IMR-90 (cell line): ENCODE results near the gene SLC25A21. TPM values are rescaled to one million over a fixed set of nuclear protein-coding genes. Genes with fewer than 3 reads are reported as not detected.

Source experiments
- ATAC-seq: fragments of 200-7000 bp; cut with Tn5 transposase; 2 replicates; pipeline ENCODE4 v1.9.1; 2020; ENCODE audit warnings: low read depth, mild to moderate bottlenecking, moderate library complexity
- BruUV-seq: library from RNA; stranded (reverse); fragments of 400-500 nt; replicated peaks from 2 replicates; lab custom pipeline; 2021; lab: Mats Ljungman, UMichigan
- CTCF ChIA-PET: fragments of 300-600 bp; formaldehyde crosslinking; extraction: SDS; loops from one replicate; lab custom pipeline; 2021; ENCODE audit warnings: antibody characterized with exemption; lab: Yijun Ruan, JAX
- POLR2A ChIA-PET: fragments of 300-600 bp; sonication (Branson Sonifier 250); formaldehyde crosslinking; loops from one replicate; lab custom pipeline; 2022; ENCODE audit warnings: antibody characterized with exemption; ENCODE audit not compliant: unreplicated experiment; lab: Charles Lee
- DNase-seq: peaks from one replicate; pipeline ENCODE4 v3.0.0; 2013
- H2AFZ ChIP-seq: replicated peaks from 2 replicates; pipeline ENCODE3; 2013; ENCODE audit warnings: low read length, mild to moderate bottlenecking; ENCODE audit not compliant: poor library complexity
- H2AK5ac ChIP-seq: 2 replicates; pipeline ENCODE4 v1.6.1; 2013; ENCODE audit warnings: low read depth, low read length, inconsistent platforms
- H2AK9ac ChIP-seq: replicated peaks from 2 replicates; pipeline ENCODE3; 2013; ENCODE audit warnings: mild to moderate bottlenecking, low read depth, low read length, moderate library complexity; ENCODE audit not compliant: poor library complexity
- H2BK120ac ChIP-seq: 2 replicates; pipeline ENCODE4 v1.6.1; 2013; ENCODE audit warnings: low read depth, low read length, inconsistent platforms
- H2BK15ac ChIP-seq: 3 replicates; pipeline ENCODE4 v1.6.1; 2013; ENCODE audit warnings: low read depth, low read length, inconsistent platforms
- H2BK20ac ChIP-seq: 2 replicates; pipeline ENCODE4 v1.6.1; 2013; ENCODE audit warnings: low read depth, mild to moderate bottlenecking, inconsistent platforms, low read length, moderate library complexity
- H2BK5ac ChIP-seq: 2 replicates; pipeline ENCODE4 v1.6.1; 2013; ENCODE audit warnings: mild to moderate bottlenecking, low read depth, low read length, inconsistent platforms; ENCODE audit not compliant: poor library complexity, severe bottlenecking
- H3K14ac ChIP-seq: replicated peaks from 2 replicates; pipeline ENCODE4 v1.6.1; 2013; ENCODE audit warnings: low read depth, low read length, inconsistent platforms
- H3K18ac ChIP-seq: 2 replicates; pipeline ENCODE4 v1.6.1; 2013; ENCODE audit warnings: low read depth, low read length, control low read depth
- H3K23ac ChIP-seq: 2 replicates; pipeline ENCODE4 v1.6.1; 2013; ENCODE audit warnings: low read depth, low read length, inconsistent platforms
- H3K27ac ChIP-seq: 2 replicates; pipeline ENCODE4 v1.5.1; 2013; ENCODE audit warnings: mild to moderate bottlenecking, control low read depth, low read length; ENCODE audit not compliant: insufficient read depth
- H3K27me3 ChIP-seq: 2 replicates; pipeline ENCODE4 v1.6.1; 2013; ENCODE audit warnings: low read length; ENCODE audit not compliant: control insufficient read depth, insufficient read depth
- H3K36me3 ChIP-seq: 2 replicates; pipeline ENCODE4 v1.6.1; 2013; ENCODE audit warnings: low read length, mixed read lengths; ENCODE audit not compliant: control insufficient read depth, insufficient read depth
- H3K4ac ChIP-seq: 2 replicates; pipeline ENCODE4 v1.6.1; 2013; ENCODE audit warnings: low read depth, low read length, inconsistent platforms
- H3K4me1 ChIP-seq: 2 replicates; pipeline ENCODE4 v1.6.1; 2013; ENCODE audit warnings: low read length, mixed read lengths; ENCODE audit not compliant: control insufficient read depth, insufficient read depth
- H3K4me2 ChIP-seq: 2 replicates; pipeline ENCODE4 v1.6.1; 2013; ENCODE audit warnings: low read depth, mild to moderate bottlenecking, control low read depth, low read length, moderate library complexity
- H3K4me3 ChIP-seq: 2 replicates; pipeline ENCODE4 v1.5.1; 2013; ENCODE audit warnings: low read depth, mild to moderate bottlenecking, control low read depth, low read length, moderate library complexity; ENCODE audit not compliant: insufficient read depth
- H3K56ac ChIP-seq: 2 replicates; pipeline ENCODE4 v1.6.1; 2013; ENCODE audit warnings: low read length, inconsistent platforms; ENCODE audit not compliant: insufficient read depth; ENCODE audit errors: extremely low read depth
- H3K79me1 ChIP-seq, 2 experiments: 2 replicates each; pipeline ENCODE4 v1.6.1; 2013; ENCODE audit warnings: low read length in 2 of 2, inconsistent platforms in 1 of 2, low read depth in 1 of 2
- H3K9ac ChIP-seq: 2 replicates; pipeline ENCODE4 v1.6.1; 2013; ENCODE audit warnings: low read depth, low read length, control low read depth
- H3K9me1 ChIP-seq: 2 replicates; pipeline ENCODE4 v1.6.1; 2013; ENCODE audit warnings: low read length, inconsistent platforms; ENCODE audit not compliant: insufficient read depth
- H3K9me3 ChIP-seq: 2 replicates; pipeline ENCODE4 v1.6.1; 2013; ENCODE audit warnings: low read length; ENCODE audit not compliant: control insufficient read depth, insufficient read depth
- H4K20me1 ChIP-seq: 2 replicates; pipeline ENCODE4 v1.6.1; 2013; ENCODE audit warnings: low read length, inconsistent platforms; ENCODE audit not compliant: insufficient read depth
- H4K5ac ChIP-seq: 2 replicates; pipeline ENCODE4 v1.6.1; 2013; ENCODE audit warnings: mild to moderate bottlenecking, low read depth, low read length, control low read depth
- H4K8ac ChIP-seq, 2 experiments: 2 replicates each; pipeline ENCODE4 v1.6.1; 2013; ENCODE audit warnings: low read depth in 2 of 2, low read length in 2 of 2, control low read depth in 1 of 2, inconsistent platforms in 1 of 2
- H4K91ac ChIP-seq: 2 replicates; pipeline ENCODE4 v1.6.1; 2013; ENCODE audit warnings: low read depth, low read length, inconsistent platforms; ENCODE audit not compliant: insufficient read depth
- BHLHE40 ChIP-seq: fragments of 150-350 bp; IDR thresholded peaks from 2 replicates; pipeline ENCODE4 v1.6.1; 2016; ENCODE audit warnings: mild to moderate bottlenecking, low read depth, low read length
- CEBPB ChIP-seq: IDR thresholded peaks from 2 replicates; pipeline ENCODE4 v1.6.1; 2012; ENCODE audit warnings: low read depth, low read length, improper control_type of control experiment
- CHD1 ChIP-seq: IDR thresholded peaks from 2 replicates; pipeline ENCODE4 v1.6.1; 2012; ENCODE audit warnings: low read depth, low read length, improper control_type of control experiment
- ELK1 ChIP-seq: fragments of 150-350 bp; IDR thresholded peaks from 2 replicates; pipeline ENCODE4 v1.6.1; 2016; ENCODE audit warnings: low read depth, mild to moderate bottlenecking, low read length, moderate library complexity, borderline replicate concordance
- FOS ChIP-seq: fragments of 150-350 bp; IDR thresholded peaks from 2 replicates; pipeline ENCODE4 v1.6.1; 2016; ENCODE audit warnings: low read depth, low read length
- MAZ ChIP-seq: IDR thresholded peaks from 2 replicates; pipeline ENCODE4 v1.6.1; 2012; ENCODE audit warnings: low read depth, mild to moderate bottlenecking, low read length, improper control_type of control experiment, moderate library complexity, borderline replicate concordance
- NFE2L2 ChIP-seq: fragments of 150-350 bp; IDR thresholded peaks from 2 replicates; pipeline ENCODE4 v1.6.1; 2016; ENCODE audit warnings: low read depth, mild to moderate bottlenecking, low read length
- POLR2A ChIP-seq: IDR thresholded peaks from 2 replicates; pipeline ENCODE4 v1.6.1; 2012; ENCODE audit warnings: mild to moderate bottlenecking, low read depth, low read length
- RAD21 ChIP-seq: IDR thresholded peaks from 2 replicates; pipeline ENCODE4 v1.6.1; 2012; ENCODE audit warnings: low read length, improper control_type of control experiment
- RFX5 ChIP-seq: IDR thresholded peaks from 2 replicates; pipeline ENCODE4 v1.8.0; 2012; ENCODE audit warnings: low read depth, mild to moderate bottlenecking, low read length, moderate library complexity
- SMC3 ChIP-seq: fragments of 150-350 bp; IDR thresholded peaks from 2 replicates; pipeline ENCODE4 v1.6.1; 2016; ENCODE audit warnings: low read depth, mild to moderate bottlenecking, antibody characterized with exemption, low read length, moderate library complexity
- USF2 ChIP-seq: fragments of 150-350 bp; IDR thresholded peaks from 2 replicates; pipeline ENCODE4 v1.6.1; 2017; ENCODE audit warnings: mild to moderate bottlenecking, antibody characterized with exemption, low read length, low read depth
- WGBS, 2 experiments: methylation state at CpG; one replicate each; pipeline versions ENCODE4 v1.1.5 to v1.1.7; 2013; ENCODE audit warnings: missing lambda C conversion rate in 2 of 2; ENCODE audit not compliant: insufficient read length in 1 of 2; ENCODE audit errors: extremely low coverage in 2 of 2; 5-methylcytosine and 5-hydroxymethylcytosine counted together
- dilution Hi-C: fragments of 300-500 bp; cut with HindIII; formaldehyde crosslinking; loops from one replicate; pipeline ENCODE4 v1.14.3; 2018; ENCODE audit warnings: low sequenced_read_pairs; ENCODE audit not compliant: unreplicated experiment
- in situ Hi-C: fragments of 300-500 bp; cut with MboI; formaldehyde crosslinking; loops from 3 replicates; pipeline ENCODE4 v1.14.3; 2019; ENCODE audit warnings: low sequenced_read_pairs, inconsistent platforms, mixed read lengths
- intact Hi-C: fragments of 100-400 bp; cut with micrococcal nuclease; formaldehyde crosslinking; loops from 2 replicates; pipeline ENCODE4 v1.10.0; 2022
- polyA plus RNA-seq, 3 experiments: library from polyadenylated mRNA; depleted of rRNA; stranded (reverse); fragments of >200 nt; gene quantifications; 2 replicates each; pipeline ENCODE4 v1.2.3, GENCODE V29; 2012; ENCODE audit warnings: low replicate concordance in 1 of 3
- total RNA-seq: library from RNA; depleted of rRNA; stranded (reverse); fragments of >200 nt; gene quantifications from 2 replicates; pipeline ENCODE4 v1.2.3, GENCODE V29; 2012
- TF ChIP-seq, protein P1 (sequence below): conservative IDR thresholded peaks from 2 replicates; pipeline ENCODE4 v1.5.1; 2012; ENCODE audit warnings: mild to moderate bottlenecking, low read depth, low read length, improper control_type of control experiment

SLC25A21 gene
- total and polyA plus RNA-seq, 2 of the 4 experiments (the other 2 are of a cell fraction) = 0.62 to 0.90 TPM

- no peak for TF ChIP-seq RAD21
These were observed 414.4 kb downstream of the SLC25A21 start (continued) for GRCh38 chr14:36757734-36758601.

GRCh38 chr14:36756226-36756625, 416.2 kb downstream of the SLC25A21 start:
- Histone ChIP-seq H3K36me3 (no peaks in the 10 kb centered on the region), H3K4me2 (no peak overlapping the region), H3K79me1 (no peaks in the 10 kb centered on the region), H3K23ac (no peak overlapping the region), H2BK15ac (no peak overlapping the region), H4K5ac (no peak overlapping the region), H2BK20ac (no peak overlapping the region), H4K8ac (no peak overlapping the region), H4K20me1 (no peaks in the 10 kb centered on the region), H3K9ac (no peak overlapping the region), H2AK9ac (no peak overlapping the region), H3K4ac (no peak overlapping the region), H3K4me1 (no peaks in the 10 kb centered on the region), H3K14ac (no peak overlapping the region), H3K27ac (no peak overlapping the region), H2BK5ac (no peak overlapping the region), H3K4me3 (no peak overlapping the region), H3K9me3 (no peaks in the 10 kb centered on the region), H2AK5ac (no peak overlapping the region), H2AFZ (no peak overlapping the region), H3K18ac (no peak overlapping the region), H4K91ac (no peak overlapping the region), H3K27me3 (no peaks in the 10 kb centered on the region), H3K56ac (no peak overlapping the region), H2BK120ac (no peak overlapping the region), H3K9me1 (no peaks in the 10 kb centered on the region)
- no peak for DNase-seq
- ATAC-seq = no peak
- POLR2A ChIA-PET = no interaction called here
- dilution Hi-C loops (no loop called here), in situ Hi-C loops (no loop called here), intact Hi-C loops (no loop called here)
- 79% methylated on average over 5 of the region's 12 CpGs; no CpG with 5 or more reads in 1 of the 2 experiments for WGBS, 2 experiments
- no TSS peak for BruUV-seq
- CTCF ChIA-PET = interaction anchor here (0.6 kb wide), 1 partner anchor 688 kb away, joined by 4 read pairs; no protein-coding TSS in a partner anchor
- TF ChIP-seq USF2 = no peak
- no peak for TF ChIP-seq RAD21
- no peak for TF ChIP-seq CEBPB
- no peak for TF ChIP-seq NFE2L2
- TF ChIP-seq RFX5 = no peak
- TF ChIP-seq SMC3 = no peak
- no peak for TF ChIP-seq ELK1
- TF ChIP-seq CHD1 = no peak
- no peak for TF ChIP-seq MAZ
- TF ChIP-seq FOS = no peak
- no peak for TF ChIP-seq POLR2A
- TF ChIP-seq, protein P1, sequence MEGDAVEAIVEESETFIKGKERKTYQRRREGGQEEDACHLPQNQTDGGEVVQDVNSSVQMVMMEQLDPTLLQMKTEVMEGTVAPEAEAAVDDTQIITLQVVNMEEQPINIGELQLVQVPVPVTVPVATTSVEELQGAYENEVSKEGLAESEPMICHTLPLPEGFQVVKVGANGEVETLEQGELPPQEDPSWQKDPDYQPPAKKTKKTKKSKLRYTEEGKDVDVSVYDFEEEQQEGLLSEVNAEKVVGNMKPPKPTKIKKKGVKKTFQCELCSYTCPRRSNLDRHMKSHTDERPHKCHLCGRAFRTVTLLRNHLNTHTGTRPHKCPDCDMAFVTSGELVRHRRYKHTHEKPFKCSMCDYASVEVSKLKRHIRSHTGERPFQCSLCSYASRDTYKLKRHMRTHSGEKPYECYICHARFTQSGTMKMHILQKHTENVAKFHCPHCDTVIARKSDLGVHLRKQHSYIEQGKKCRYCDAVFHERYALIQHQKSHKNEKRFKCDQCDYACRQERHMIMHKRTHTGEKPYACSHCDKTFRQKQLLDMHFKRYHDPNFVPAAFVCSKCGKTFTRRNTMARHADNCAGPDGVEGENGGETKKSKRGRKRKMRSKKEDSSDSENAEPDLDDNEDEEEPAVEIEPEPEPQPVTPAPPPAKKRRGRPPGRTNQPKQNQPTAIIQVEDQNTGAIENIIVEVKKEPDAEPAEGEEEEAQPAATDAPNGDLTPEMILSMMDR = no peak
- TF ChIP-seq BHLHE40 = no peak
